Brain pericyte (primary cell): Measurements from ENCODE around the gene SMC5.
A peak's percentile ranks its signal among the peaks of the same experiment; 100 is the strongest.
"Not testable (repeated sequence)": the region's sequence is repeated elsewhere in the genome, so short reads cannot be mapped to it uniquely, and the experiment has no call there.

ENCODE experiments used
- DNase-seq: peaks from one replicate; pipeline ENCODE4 v3.0.0-alpha.2; 2012; ENCODE audit warnings: low read depth, low spot score

Gene SMC5

GRCh38 chr9:70258692-70259511 is at the start of gene SMC5:
Gene SMC5 (plus strand): TSS chr9:70258978. CDS start chr9:70259079, 101 bp downstream.
- peak; percentile 81 for DNase-seq

GRCh38 chr9:70217029-70217428 is 41.7 kb upstream of the SMC5 start:
- no peak for DNase-seq

GRCh38 chr9:70218767-70219166 is 40.0 kb upstream of the SMC5 start:
- no peak for DNase-seq

GRCh38 chr9:70220216-70220615 is 38.6 kb upstream of the SMC5 start:
- DNase-seq, result no peak

GRCh38 chr9:70222354-70222753 is 36.4 kb upstream of the SMC5 start:
- DNase-seq, result no peak

- DNase-seq, result no peak
These were observed 30.7 kb upstream of the SMC5 start for GRCh38 chr9:70228118-70228517.

- no peak for DNase-seq
These were observed 30.2 kb upstream of the SMC5 start for GRCh38 chr9:70228611-70229010.

GRCh38 chr9:70229026-70229425 is 29.8 kb upstream of the SMC5 start:
- no peak for DNase-seq

GRCh38 chr9:70229579-70229978 is 29.2 kb upstream of the SMC5 start:
- no peak for DNase-seq

- DNase-seq, result no peak
These were observed 26.3 kb upstream of the SMC5 start for GRCh38 chr9:70232476-70232875.

GRCh38 chr9:70234208-70234607 is 24.6 kb upstream of the SMC5 start:
- DNase-seq, result not testable (repeated sequence)

GRCh38 chr9:70245952-70246351 is 12.8 kb upstream of the SMC5 start:
- not testable (repeated sequence) for DNase-seq

GRCh38 chr9:70250221-70250620 is 8.6 kb upstream of the SMC5 start:
- DNase-seq, result no peak

- no peak for DNase-seq
These were observed 3.3 kb upstream of the SMC5 start for GRCh38 chr9:70255486-70255885.

- DNase-seq, result no peak
These were observed 2.6 kb upstream of the SMC5 start for GRCh38 chr9:70256123-70256551.

- no peak for DNase-seq
These were observed 1.3 kb upstream of the SMC5 start for GRCh38 chr9:70257502-70257901.

- no peak for DNase-seq
These were observed 637 bp upstream of the SMC5 start for GRCh38 chr9:70257991-70258691.

GRCh38 chr9:70259512-70259802 is 679 bp downstream of the SMC5 start:
- no peak for DNase-seq

- DNase-seq, result no peak
These were observed 1.2 kb downstream of the SMC5 start for GRCh38 chr9:70260007-70260443.

GRCh38 chr9:70260606-70261005 is 1.8 kb downstream of the SMC5 start:
- DNase-seq, result no peak

GRCh38 chr9:70261131-70261870 is 2.5 kb downstream of the SMC5 start:
- DNase-seq, result no peak

- DNase-seq, result no peak
These were observed 3.6 kb downstream of the SMC5 start for GRCh38 chr9:70262366-70262765.
